HG02759 (cell line): ENCODE data around the gene NDNF.

Source experiments
- ATAC-seq: cut with Tn5 transposase; IDR thresholded peaks from one replicate; pipeline ENCODE4 v1.9.1; 2021; ENCODE audit warnings: mild to moderate bottlenecking, moderate library complexity; ENCODE audit not compliant: unreplicated experiment

Gene NDNF

GRCh38 chr4:121070696-121071639 lies 1.4 kb downstream of the NDNF start:
- no peak for ATAC-seq

DNA sequence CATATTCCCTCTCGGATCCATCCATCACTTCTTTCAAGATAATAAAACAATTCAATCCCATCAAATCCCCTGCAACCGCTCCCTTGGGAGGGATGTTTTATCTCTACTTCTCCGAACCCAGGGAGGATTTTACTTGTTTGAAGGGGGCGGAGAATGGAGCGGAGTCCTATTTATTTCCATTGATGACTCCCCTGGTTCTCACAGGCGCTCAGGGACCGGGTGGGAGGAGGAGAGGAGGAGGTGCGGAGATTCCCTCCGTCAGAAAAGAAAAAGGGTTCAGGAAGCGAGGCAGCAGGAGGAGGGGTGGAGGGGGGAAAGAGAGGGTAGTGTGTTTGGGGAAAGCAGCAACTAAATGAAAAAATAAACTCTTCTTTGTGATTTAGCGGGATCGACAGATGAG lies 2.1 kb downstream of the NDNF start:
- no peak for ATAC-seq

- no peak for ATAC-seq
These were observed 2.9 kb downstream of the NDNF start for GRCh38 chr4:121069430-121069829.

DNA sequence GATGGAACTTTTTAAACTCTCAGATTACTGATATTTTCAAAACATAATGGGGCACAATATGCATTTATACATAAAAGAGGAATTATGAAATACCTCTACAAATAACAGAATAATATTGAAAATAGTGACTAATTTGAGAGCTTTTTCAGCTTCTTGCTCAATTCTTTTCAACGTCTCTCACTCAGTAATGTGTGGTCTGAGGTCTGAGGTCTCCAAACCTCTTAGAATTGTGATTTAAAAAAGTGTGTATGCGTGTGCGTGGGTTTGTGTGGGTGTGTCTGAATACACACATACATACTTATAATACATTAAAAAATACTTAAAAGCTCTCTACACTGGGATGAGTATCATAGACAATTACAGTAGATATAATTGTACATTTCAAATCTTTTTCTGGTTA lies 7.9 kb downstream of the NDNF start:
- no peak for ATAC-seq

GRCh38 chr4:121062521-121062920 lies 9.8 kb downstream of the NDNF start:
- ATAC-seq: no peak

DNA sequence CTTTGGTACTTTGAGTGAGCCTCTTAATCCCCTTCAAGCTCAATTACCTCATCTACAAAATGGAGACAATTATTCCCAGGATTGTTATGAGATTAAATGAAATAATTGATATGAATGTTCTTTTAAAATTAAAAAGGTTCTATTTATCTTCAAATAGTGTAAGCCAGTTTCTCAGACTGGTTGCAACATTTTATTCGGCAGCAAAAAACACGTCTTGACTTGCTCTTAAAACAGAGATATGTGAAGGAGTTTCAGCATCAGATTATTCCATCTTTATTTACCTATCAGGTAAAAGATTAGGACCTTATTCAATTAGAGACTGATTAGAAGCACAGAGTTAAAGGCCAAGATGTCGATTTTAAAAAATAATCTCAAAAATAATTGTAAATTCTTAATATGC lies 10.5 kb downstream of the NDNF start:
- no peak for ATAC-seq

- no peak for ATAC-seq
These were observed 11.1 kb downstream of the NDNF start for GRCh38 chr4:121061215-121061614.

- ATAC-seq: no peak
These were observed 14.8 kb downstream of the NDNF start for GRCh38 chr4:121057466-121057922.

- no peak for ATAC-seq
These were observed 16.3 kb downstream of the NDNF start for GRCh38 chr4:121056066-121056465.

- no peak for ATAC-seq
These were observed 18.0 kb downstream of the NDNF start for GRCh38 chr4:121054373-121054772.

DNA sequence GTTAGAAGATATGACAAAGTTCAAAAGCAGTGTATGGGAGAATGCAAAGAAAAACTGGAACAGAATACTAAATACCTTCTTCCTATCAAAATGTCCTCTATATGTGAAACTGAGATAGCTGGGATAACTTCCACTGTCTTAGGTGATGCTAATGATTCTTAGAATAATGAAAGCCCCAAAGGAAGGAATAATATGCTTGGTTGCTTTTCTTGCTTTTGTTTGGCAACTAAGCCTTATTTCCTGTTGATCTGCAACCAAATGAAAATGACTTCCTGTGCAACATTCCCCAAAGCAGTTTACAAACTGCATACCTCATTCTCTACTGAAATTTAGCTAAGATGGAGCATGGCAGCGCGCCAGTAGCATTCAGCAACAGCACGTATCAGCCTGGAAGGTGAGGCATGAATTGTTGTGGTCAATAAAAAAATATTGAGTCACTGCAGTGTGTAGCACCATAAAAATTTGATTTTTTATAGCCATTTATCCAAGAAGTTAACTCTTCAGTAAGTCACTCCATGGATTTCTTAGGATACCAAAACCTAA lies 18.7 kb downstream of the NDNF start:
- no peak for ATAC-seq

DNA sequence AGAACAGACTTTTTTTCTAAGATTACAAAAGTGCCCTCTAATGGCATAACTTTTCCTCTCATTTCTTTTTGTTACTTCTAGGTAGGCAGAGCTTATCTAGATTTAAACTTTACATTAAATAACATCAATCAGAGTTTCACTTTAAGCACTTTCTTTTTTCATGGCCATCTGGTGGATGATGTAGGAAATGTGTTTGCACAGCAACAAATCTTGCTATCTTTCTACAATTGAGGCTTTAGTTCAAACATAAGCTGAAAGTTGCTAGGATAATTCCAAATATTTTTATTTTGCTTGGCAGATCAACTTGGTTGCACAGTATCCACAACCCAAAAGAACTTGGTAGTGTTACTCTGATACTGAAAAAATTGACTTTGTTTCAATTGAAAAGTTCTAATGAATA lies 22.0 kb downstream of the NDNF start:
- ATAC-seq: no peak

DNA sequence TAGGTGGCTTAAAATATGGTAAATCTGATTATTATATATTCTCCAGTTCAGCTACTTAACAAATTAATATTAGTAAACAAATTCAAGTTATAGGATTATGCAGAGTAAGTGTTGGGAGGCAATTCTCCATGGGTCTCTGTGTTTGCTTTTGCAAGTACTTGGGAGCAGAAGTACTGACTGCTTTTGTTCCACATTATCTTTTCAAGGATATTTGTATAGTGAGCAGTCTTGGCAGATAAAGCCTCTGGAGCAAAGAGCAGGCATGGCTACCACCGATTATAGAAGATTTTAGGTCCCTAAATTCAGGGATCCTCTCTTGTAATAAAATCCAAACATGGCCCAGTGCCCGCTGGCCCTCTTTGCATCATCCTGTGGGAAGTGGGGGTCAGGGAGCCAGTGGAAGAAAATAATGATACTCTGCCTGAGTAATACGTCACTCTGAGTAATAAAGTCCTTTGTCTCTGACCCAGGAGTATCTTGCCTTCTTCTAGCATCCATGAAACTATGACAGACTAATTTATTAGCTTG lies 23.2 kb downstream of the NDNF start:
- no peak for ATAC-seq

GRCh38 chr4:121048165-121048564 lies 24.2 kb downstream of the NDNF start:
- ATAC-seq: no peak

DNA sequence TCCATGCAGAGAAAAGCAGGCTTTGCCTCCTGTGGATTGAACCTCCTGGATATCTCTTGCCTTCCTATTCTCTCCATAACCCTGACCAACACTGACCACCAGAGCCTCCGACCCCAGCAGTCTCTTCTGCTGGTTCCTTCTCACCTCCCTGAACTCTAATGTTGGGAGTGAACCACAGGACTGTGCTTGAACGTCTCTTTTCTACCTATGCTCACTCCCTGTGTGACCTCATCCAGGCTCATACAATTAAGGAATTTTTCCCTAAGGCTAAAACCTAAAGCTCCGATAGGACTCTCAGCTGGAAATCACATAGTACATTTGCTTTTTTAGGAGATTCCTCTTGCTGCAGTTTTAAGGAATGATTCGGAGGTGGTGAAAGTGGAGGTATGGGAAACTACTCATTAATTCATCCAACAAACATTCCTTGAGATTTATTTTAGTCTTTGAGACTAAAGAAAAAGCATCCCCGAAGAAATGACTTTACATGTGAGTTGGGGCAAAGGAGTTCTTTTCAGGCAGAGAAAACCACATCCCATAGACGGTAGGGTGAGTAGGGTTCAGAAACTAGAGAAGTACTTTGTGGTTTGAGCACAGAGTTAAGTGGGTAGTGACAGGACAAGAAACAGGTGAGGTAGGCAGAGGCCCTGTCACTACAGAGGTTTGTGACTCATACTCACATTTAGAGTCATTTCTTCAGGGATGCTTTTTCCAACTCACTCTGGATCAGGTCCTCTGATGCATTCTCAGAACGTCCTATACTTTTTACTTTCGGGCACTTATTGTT lies 30.8 kb downstream of the NDNF start:
- peak; percentile 95 for ATAC-seq

DNA sequence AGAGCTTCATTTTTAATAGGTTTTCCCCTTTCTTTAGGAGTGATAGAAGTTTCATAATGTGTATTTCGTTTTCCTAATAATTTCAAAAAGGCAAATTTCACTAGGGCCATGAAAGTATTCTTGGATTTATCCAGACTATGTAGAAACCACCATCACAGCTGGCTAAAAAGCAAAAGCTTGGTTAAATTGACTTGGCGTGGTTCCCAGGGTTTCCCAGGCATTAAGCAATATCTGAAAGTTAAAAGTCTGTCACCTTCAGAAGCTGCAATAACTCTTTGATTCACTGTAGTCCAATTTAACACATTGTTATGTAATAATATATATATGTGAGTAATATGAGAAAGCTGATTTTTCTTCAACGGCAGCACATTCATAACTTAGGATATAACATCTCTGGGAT lies 38.3 kb downstream of the NDNF start:
- ATAC-seq: no peak

DNA sequence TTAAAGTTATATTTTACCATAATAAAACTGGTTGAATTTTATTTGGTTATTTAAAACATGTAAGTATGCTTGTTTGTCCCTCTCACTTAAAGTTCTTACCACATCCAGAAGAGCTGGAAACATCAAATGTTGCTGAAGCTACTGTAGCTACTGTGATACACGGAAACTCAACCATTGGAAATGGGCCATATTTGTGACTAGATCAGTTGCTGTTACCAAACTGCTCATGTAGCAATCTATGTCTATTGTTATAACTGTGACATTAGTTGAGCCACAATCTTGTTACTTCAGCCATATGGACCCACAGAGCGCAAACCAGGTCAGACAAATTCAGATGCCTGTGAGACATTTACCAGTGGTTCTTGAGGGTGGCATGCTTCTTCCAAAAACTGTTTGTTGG lies 41.6 kb downstream of the NDNF start:
- no peak for ATAC-seq

GRCh38 chr4:121030131-121030530 lies 42.2 kb downstream of the NDNF start:
- no peak for ATAC-seq

DNA sequence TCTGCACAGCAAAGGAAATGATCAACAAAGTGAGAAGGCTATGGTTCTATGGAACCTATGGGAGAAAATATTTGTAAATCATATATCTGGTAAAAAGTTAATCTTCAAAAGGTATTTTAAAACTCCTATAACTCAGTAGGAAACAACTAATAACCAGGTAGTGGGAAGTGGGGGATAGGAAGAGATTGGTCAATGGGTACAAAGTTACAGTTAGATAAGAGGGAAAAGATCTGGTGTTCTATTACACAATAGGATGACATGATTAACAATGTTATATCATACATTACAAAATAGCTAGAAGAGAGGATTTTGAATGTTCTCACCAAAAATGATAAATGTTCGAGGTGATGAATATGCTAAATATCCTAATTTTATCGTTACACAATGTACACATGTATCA lies 46.3 kb downstream of the NDNF start:
- no peak for ATAC-seq

GRCh38 chr4:121025540-121025939 lies 46.8 kb downstream of the NDNF start:
- no peak for ATAC-seq

GRCh38 chr4:121018543-121018942 lies 53.8 kb downstream of the NDNF start:
- no peak for ATAC-seq
